ENCODE results near the gene CAMTA1.
"Not testable (repeated sequence)": the region's sequence is repeated elsewhere in the genome, so short reads cannot be mapped to it uniquely, and the experiment has no call there.

The CAMTA1 gene

GRCh38 chr1:6809461-6809860, 24.2 kb downstream of the CAMTA1 start:
- Histone ChIP-seq H3K4me3 (ENCODE audit: low read length in 2 of 2) (no peak overlapping the region), H3K9me3 (ENCODE audit: control insufficient read depth in 2 of 2, low read length in 2 of 2) (no peaks in the 10 kb centered on the region), H3K36me3 (ENCODE audit: control insufficient read depth in 2 of 2, insufficient read depth in 2 of 2, low read length in 2 of 2) (no peaks in the 10 kb centered on the region), H3K4me1 (ENCODE audit: control insufficient read depth, insufficient read depth, low read length) (peaks cover 7% of the 10 kb centered on the region), H3K27me3 (ENCODE audit: control insufficient read depth in 1 of 2, insufficient read depth in 2 of 2, low read length in 2 of 2) (no peaks in the 10 kb centered on the region), H3K27ac (ENCODE audit: low read length) (no peak overlapping the region), H3K9ac (ENCODE audit: low read length in 2 of 2) (no peak overlapping the region)

GRCh38 chr1:6810146-6810734, 25.0 kb downstream of the CAMTA1 start:
- not testable (repeated sequence) for H3K27me3 ChIP-seq (ENCODE audit: control insufficient read depth in 1 of 2, insufficient read depth in 2 of 2, low read length in 2 of 2); H3K9ac ChIP-seq (ENCODE audit: low read length in 2 of 2); H3K27ac ChIP-seq (ENCODE audit: low read length); H3K9me3 ChIP-seq (ENCODE audit: control insufficient read depth in 2 of 2, low read length in 2 of 2); H3K4me1 ChIP-seq (ENCODE audit: control insufficient read depth, insufficient read depth, low read length); H3K4me3 ChIP-seq (ENCODE audit: low read length in 2 of 2); H3K36me3 ChIP-seq (ENCODE audit: control insufficient read depth in 2 of 2, insufficient read depth in 2 of 2, low read length in 2 of 2)

GRCh38 chr1:6811583-6811982, 26.3 kb downstream of the CAMTA1 start:
- no peaks in the 10 kb centered on the region for H3K27me3 ChIP-seq (ENCODE audit: control insufficient read depth in 1 of 2, insufficient read depth in 2 of 2, low read length in 2 of 2)
- no peak overlapping the region for H3K9ac ChIP-seq (ENCODE audit: low read length in 2 of 2)
- no peak overlapping the region for H3K4me3 ChIP-seq (ENCODE audit: low read length in 2 of 2)
- H3K4me1 ChIP-seq (ENCODE audit: control insufficient read depth, insufficient read depth, low read length), result peaks cover 7% of the 10 kb centered on the region
- no peaks in the 10 kb centered on the region for H3K9me3 ChIP-seq (ENCODE audit: control insufficient read depth in 2 of 2, low read length in 2 of 2)
- no peaks in the 10 kb centered on the region for H3K36me3 ChIP-seq (ENCODE audit: control insufficient read depth in 2 of 2, insufficient read depth in 2 of 2, low read length in 2 of 2)
- H3K27ac ChIP-seq (ENCODE audit: low read length), result no peak overlapping the region

GRCh38 chr1:6813165-6813564, 27.9 kb downstream of the CAMTA1 start:
- no peaks in the 10 kb centered on the region for H3K36me3 ChIP-seq (ENCODE audit: control insufficient read depth in 2 of 2, insufficient read depth in 2 of 2, low read length in 2 of 2)
- no peak overlapping the region for H3K4me3 ChIP-seq (ENCODE audit: low read length in 2 of 2)
- H3K9me3 ChIP-seq (ENCODE audit: control insufficient read depth in 2 of 2, low read length in 2 of 2), result no peaks in the 10 kb centered on the region
- H3K27me3 ChIP-seq (ENCODE audit: control insufficient read depth in 1 of 2, insufficient read depth in 2 of 2, low read length in 2 of 2), result no peaks in the 10 kb centered on the region
- H3K9ac ChIP-seq (ENCODE audit: low read length in 2 of 2), result no peak overlapping the region
- peaks cover 3% of the 10 kb centered on the region for H3K4me1 ChIP-seq (ENCODE audit: control insufficient read depth, insufficient read depth, low read length)
- no peak overlapping the region for H3K27ac ChIP-seq (ENCODE audit: low read length)

GRCh38 chr1:6815726-6816125, 30.5 kb downstream of the CAMTA1 start:
- Histone ChIP-seq H3K27me3 (ENCODE audit: control insufficient read depth in 1 of 2, insufficient read depth in 2 of 2, low read length in 2 of 2) (no peaks in the 10 kb centered on the region), H3K4me1 (ENCODE audit: control insufficient read depth, insufficient read depth, low read length) (peaks cover 3% of the 10 kb centered on the region), H3K27ac (ENCODE audit: low read length) (no peak overlapping the region), H3K9me3 (ENCODE audit: control insufficient read depth in 2 of 2, low read length in 2 of 2) (no peaks in the 10 kb centered on the region), H3K4me3 (ENCODE audit: low read length in 2 of 2) (no peak overlapping the region), H3K36me3 (ENCODE audit: control insufficient read depth in 2 of 2, insufficient read depth in 2 of 2, low read length in 2 of 2) (no peaks in the 10 kb centered on the region), H3K9ac (ENCODE audit: low read length in 2 of 2) (no peak overlapping the region)

- no peak overlapping the region for H3K27ac ChIP-seq (ENCODE audit: low read length)
- no peaks in the 10 kb centered on the region for H3K36me3 ChIP-seq (ENCODE audit: control insufficient read depth in 2 of 2, insufficient read depth in 2 of 2, low read length in 2 of 2)
- H3K9me3 ChIP-seq (ENCODE audit: control insufficient read depth in 2 of 2, low read length in 2 of 2), result no peaks in the 10 kb centered on the region
- H3K9ac ChIP-seq (ENCODE audit: low read length in 2 of 2), result no peak overlapping the region
- no peaks in the 10 kb centered on the region for H3K4me1 ChIP-seq (ENCODE audit: control insufficient read depth, insufficient read depth, low read length)
- H3K4me3 ChIP-seq (ENCODE audit: low read length in 2 of 2), result no peak overlapping the region
- H3K27me3 ChIP-seq (ENCODE audit: control insufficient read depth in 1 of 2, insufficient read depth in 2 of 2, low read length in 2 of 2), result no peaks in the 10 kb centered on the region
Observed at GRCh38 chr1:6819246-6820040, 34.2 kb downstream of the CAMTA1 start.

- Histone ChIP-seq H3K9me3 (ENCODE audit: control insufficient read depth in 2 of 2, low read length in 2 of 2) (no peaks in the 10 kb centered on the region), H3K36me3 (ENCODE audit: control insufficient read depth in 2 of 2, insufficient read depth in 2 of 2, low read length in 2 of 2) (no peaks in the 10 kb centered on the region), H3K4me3 (ENCODE audit: low read length in 2 of 2) (no peak overlapping the region), H3K27me3 (ENCODE audit: control insufficient read depth in 1 of 2, insufficient read depth in 2 of 2, low read length in 2 of 2) (no peaks in the 10 kb centered on the region), H3K27ac (ENCODE audit: low read length) (no peak overlapping the region), H3K9ac (ENCODE audit: low read length in 2 of 2) (no peak overlapping the region), H3K4me1 (ENCODE audit: control insufficient read depth, insufficient read depth, low read length) (no peaks in the 10 kb centered on the region)
Observed at GRCh38 chr1:6820899-6821298, 35.6 kb downstream of the CAMTA1 start.

- H3K36me3 ChIP-seq (ENCODE audit: control insufficient read depth in 2 of 2, insufficient read depth in 2 of 2, low read length in 2 of 2), result no peaks in the 10 kb centered on the region
- H3K9ac ChIP-seq (ENCODE audit: low read length in 2 of 2), result no peak overlapping the region
- no peaks in the 10 kb centered on the region for H3K4me1 ChIP-seq (ENCODE audit: control insufficient read depth, insufficient read depth, low read length)
- H3K9me3 ChIP-seq (ENCODE audit: control insufficient read depth in 2 of 2, low read length in 2 of 2), result no peaks in the 10 kb centered on the region
- H3K4me3 ChIP-seq (ENCODE audit: low read length in 2 of 2), result no peak overlapping the region
- no peak overlapping the region for H3K27ac ChIP-seq (ENCODE audit: low read length)
- H3K27me3 ChIP-seq (ENCODE audit: control insufficient read depth in 1 of 2, insufficient read depth in 2 of 2, low read length in 2 of 2), result no peaks in the 10 kb centered on the region
Observed at GRCh38 chr1:6822530-6823359, 37.5 kb downstream of the CAMTA1 start.

- Histone ChIP-seq H3K4me1 (ENCODE audit: control insufficient read depth, insufficient read depth, low read length) (no peaks in the 10 kb centered on the region), H3K4me3 (ENCODE audit: low read length in 2 of 2) (no peak overlapping the region), H3K27me3 (ENCODE audit: control insufficient read depth in 1 of 2, insufficient read depth in 2 of 2, low read length in 2 of 2) (no peaks in the 10 kb centered on the region), H3K27ac (ENCODE audit: low read length) (no peak overlapping the region), H3K36me3 (ENCODE audit: control insufficient read depth in 2 of 2, insufficient read depth in 2 of 2, low read length in 2 of 2) (no peaks in the 10 kb centered on the region), H3K9me3 (ENCODE audit: control insufficient read depth in 2 of 2, low read length in 2 of 2) (no peaks in the 10 kb centered on the region), H3K9ac (ENCODE audit: low read length in 2 of 2) (no peak overlapping the region)
Observed at GRCh38 chr1:6823793-6824192, 38.5 kb downstream of the CAMTA1 start.

- H3K36me3 ChIP-seq (ENCODE audit: control insufficient read depth in 2 of 2, insufficient read depth in 2 of 2, low read length in 2 of 2), result peaks cover 0 to 2% of the 10 kb centered on the region in 2 donors
- no peak overlapping the region for H3K4me3 ChIP-seq (ENCODE audit: low read length in 2 of 2)
- no peaks in the 10 kb centered on the region for H3K9me3 ChIP-seq (ENCODE audit: control insufficient read depth in 2 of 2, low read length in 2 of 2)
- H3K4me1 ChIP-seq (ENCODE audit: control insufficient read depth, insufficient read depth, low read length), result no peaks in the 10 kb centered on the region
- no peak overlapping the region for H3K9ac ChIP-seq (ENCODE audit: low read length in 2 of 2)
- H3K27me3 ChIP-seq (ENCODE audit: control insufficient read depth in 1 of 2, insufficient read depth in 2 of 2, low read length in 2 of 2), result no peaks in the 10 kb centered on the region
- H3K27ac ChIP-seq (ENCODE audit: low read length), result no peak overlapping the region
Observed at GRCh38 chr1:6824665-6825368, 39.6 kb downstream of the CAMTA1 start.
